Stimulated activated CD8-positive, alpha-beta memory T cell treated with anti-CD3 and anti-CD28 coated beads, Interleukin-7, amount 100 ng/mL, for 4 hours (primary cell): Measurements from ENCODE around the gene PRKG1.

Experiments
- DNase-seq, 2 donors: peaks; one replicate each; pipeline ENCODE4 v3.0.0-alpha.2; 2020; ENCODE audit warnings: low read depth in 2 of 2

Gene PRKG1

DNA sequence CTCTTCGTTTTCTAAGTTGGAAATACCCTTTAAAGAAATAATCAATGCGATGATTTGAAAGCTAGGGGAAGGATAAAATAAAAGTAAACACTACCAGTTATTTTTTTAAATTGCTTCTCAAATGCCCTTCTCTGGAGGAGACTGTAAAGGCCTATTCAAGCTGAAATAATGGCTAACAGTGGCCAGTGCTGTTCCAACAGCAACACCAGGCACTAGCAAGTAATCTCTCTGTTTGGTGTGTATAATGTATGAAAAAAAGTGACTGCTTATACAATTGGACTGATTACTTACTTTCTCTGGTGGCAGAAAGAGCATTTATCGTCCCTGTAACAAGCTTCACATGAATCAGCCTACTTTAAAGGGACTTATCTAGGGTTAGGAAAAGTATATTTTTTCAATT lies 522.4 kb downstream of the PRKG1 start:
- DNase-seq = no peak

DNA sequence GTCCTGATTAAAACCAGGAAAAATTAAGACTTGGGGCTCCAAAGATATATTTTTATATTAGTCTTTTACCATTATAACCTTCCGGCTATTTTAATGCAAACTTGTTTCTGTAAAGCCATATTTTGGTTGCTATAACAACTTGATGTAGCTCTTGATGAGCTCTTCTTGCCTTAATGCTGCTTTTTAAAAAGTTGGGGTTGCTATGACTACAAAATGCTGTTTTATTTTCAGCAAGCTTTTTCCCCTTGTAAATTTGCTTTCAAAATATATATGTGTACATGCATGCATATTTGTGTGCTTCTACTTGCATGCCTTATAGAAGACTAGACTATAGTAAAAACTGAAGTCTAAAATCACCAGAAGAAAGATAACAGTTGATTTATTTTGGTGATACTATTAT lies 525.4 kb downstream of the PRKG1 start:
- DNase-seq = no peak

DNA sequence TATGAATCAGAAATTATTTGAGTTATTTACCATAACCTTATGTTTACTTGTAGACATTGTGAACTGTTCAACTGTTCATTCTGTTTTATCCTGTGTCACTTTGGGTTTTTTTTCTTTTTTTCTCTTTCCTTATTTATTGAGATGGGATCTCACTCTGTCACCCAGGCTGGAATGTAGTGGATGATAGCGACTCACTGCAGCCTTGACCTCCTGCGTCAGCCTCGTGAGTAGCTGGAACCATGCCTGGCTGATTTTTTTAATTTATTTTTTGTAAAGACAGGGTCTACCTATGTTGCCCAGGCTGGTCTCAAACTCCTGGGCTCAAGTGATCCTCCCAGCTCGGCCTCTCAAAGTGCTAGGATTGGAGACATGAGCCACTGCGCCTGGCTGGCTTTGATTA lies 528.0 kb downstream of the PRKG1 start:
- no peak for DNase-seq

DNA sequence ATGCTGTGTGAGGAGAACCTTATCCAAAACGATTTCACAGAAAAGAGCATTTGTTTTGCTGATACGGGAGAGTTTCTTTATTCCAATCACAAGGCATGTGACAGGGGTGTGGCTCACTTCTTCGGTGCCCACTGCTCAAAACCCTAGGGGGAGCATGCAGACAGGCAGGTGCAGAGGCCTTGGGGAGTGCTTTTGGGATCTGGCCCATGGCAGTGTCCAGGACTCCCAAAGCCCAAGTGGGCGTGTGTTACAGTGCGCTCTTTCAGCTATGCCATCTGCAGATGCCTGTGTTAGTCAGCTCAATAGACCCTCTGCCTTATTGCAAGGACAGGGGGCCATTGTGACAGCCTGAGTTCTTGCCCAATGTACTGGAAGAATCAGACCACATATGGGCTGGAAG lies 530.3 kb downstream of the PRKG1 start:
- DNase-seq = no peak

DNA sequence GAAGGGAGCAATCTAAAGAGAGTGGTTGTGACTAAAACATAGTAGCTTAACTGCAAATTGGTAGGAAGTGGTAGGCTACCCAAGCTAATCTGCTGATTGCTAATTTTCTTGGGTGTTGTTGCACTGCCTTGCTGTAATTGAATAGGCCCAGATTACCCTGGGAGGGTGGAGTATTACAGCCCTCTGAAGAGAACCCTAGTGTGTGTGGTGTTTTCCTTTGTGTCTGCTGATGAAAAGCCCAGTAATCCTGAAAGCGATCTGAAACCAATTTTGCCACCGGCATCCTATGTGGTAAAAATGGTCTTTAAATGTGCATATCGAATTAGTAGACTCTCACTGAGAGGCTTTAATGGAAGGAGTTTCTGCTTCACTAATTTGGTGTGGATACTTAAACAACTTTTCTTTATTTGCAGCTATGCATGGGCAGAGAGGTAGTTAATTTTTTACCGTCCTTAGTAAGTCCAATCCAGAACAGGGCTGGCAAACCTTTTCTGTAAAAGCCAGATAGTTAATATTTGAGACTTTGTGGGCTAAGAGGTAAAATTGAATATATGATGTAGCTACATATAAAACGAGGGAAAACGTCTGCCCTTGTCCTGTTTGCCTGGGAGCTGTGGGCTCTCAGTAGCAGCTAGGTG lies 532.7 kb downstream of the PRKG1 start:
- DNase-seq = no peak

DNA sequence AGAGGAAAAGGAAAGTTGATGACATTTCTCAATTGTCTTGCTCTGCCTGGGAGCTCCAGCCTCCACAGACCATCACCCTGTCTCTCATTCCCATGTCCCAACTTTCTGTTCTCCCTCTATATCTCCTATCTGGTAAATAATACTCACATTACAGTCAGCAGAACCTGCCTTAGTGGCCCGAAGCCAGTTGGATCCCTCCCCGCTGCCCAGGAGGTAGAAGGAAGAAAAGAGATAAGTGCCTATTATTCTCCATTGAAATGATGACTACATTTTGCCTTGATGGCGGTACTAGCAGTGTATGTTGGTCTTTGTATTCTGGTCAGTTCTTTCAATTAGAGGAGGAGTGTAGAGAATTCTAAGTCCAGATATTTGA lies 533.2 kb downstream of the PRKG1 start:
- no peak for DNase-seq

DNA sequence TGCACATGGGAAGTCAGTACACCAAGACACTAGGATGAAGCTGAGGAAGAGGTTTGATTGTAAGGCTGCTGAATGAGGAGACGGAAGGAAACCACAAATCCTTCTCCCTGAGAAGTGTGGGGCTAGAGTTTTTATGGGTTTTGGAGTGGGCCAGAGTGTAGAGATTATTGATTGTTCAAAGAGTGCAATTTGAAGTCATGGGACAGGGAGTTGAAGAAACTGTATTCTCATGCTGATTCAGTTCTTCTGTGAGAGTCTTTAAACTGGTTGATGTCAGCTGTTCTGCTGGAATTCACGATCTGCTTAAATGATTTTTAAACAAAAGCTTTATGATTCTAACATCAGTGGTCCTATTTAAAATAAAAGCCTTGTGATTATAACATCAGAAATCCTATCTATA lies 533.9 kb downstream of the PRKG1 start:
- no peak for DNase-seq

DNA sequence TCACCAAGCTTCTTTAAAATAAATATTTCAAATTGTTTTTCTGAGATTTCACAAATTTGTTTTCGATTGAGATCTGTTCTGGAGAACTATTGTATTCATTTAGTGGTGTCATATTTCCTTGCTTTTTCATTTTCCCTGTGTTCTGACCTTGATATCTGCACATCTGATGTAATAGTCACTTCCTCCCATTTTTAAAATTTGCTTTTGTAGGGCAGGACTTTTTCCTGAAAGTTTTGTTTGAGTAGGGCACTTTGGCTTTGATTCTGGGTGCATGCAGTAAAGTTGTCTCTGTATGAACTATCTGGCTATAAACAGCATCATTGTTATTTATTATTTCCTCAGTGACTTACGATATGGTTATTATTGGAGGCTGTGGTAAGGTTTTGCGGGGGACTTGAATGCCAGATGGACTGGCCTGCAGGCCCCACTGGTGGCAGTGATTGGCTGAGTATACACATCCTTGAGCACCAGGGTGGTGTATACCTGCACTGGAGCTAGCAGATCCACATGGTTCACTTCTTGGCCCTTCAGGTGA lies 541.5 kb downstream of the PRKG1 start:
- DNase-seq = no peak

DNA sequence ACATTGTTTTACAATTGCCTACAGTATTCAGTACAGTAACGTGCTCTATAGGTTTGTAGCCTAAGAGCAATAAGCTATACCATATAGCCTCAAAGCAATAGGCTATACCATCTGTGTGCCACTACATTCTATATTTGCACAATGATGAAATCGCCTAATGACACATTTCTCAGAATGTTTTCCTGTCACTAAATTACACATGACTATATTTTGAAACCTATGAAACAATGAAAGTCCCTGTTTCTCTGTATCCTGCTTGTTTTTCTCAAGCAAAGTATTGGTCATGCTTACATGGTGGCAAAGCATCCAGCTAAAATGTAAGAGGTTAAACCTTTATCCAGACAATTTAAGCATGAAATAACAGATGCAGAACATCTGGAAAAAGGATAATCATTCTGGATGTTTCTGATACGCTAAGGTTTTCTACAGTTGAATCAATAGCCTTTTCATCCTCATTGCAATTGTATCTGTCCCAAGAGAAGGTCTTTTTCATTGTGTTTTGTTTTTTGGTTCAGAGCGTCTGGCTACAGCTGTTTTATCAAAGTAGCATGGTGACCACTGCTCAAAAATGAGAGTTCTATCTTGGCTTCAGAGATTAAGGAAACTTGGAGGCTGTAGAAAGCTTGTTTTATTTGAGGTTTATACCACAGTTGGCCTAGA lies 543.4 kb downstream of the PRKG1 start:
- DNase-seq = no peak

DNA sequence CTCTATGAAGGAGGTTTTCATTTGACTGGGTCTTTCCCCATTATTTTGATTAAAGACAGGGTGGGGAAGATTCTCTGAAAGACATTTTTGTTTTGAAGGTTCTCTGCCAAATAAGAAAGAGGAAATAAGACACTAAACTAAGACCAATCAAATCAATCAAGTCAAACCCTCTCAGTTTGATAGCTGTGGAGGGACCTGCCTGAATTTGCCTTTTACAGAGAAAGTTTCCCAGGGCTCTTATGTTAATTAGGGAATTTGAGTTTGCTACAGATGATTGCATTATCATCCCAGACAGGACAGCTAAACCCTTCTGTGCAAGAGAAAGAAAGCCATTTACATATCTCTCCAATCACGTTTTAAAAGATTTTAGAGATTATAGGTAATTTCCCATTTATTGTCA lies 545.1 kb downstream of the PRKG1 start:
- DNase-seq = no peak

DNA sequence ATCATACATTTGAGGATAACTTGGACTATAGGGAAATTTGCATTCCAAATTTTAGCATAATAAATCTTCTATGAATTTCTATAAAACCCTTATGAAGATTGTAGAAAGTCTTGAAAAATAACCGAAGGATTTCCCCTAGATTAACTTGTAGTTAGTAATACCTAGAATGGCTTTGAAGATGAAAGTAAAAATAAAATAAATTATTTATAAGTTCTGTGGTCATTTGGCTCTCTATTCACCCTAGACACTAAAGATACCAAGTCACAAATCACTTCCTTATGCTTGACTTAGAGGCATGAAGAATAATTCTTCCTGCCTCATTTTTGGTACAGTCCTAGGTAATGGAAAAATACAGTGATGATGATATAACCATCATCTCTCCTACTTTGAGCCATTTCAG lies 545.8 kb downstream of the PRKG1 start:
- no peak for DNase-seq

DNA sequence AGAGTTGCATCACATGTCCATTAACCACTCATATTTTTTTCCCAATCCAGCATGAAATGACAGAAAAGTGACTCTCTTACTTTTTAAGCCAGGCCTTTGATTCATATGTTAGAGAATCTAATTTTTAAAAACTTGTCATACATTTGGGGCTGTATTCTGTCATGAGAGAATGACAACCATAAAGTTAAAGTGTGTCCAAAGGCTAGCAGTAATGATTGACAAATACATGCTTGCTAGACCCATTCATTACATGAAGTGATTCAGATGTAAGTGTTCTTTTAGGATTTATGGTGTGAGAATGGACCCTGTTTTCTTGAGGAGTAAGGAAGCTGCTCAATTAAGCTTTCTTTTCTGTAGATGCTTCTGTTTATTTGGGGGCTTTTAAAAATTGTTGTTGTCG lies 549.7 kb downstream of the PRKG1 start:
- no peak for DNase-seq

DNA sequence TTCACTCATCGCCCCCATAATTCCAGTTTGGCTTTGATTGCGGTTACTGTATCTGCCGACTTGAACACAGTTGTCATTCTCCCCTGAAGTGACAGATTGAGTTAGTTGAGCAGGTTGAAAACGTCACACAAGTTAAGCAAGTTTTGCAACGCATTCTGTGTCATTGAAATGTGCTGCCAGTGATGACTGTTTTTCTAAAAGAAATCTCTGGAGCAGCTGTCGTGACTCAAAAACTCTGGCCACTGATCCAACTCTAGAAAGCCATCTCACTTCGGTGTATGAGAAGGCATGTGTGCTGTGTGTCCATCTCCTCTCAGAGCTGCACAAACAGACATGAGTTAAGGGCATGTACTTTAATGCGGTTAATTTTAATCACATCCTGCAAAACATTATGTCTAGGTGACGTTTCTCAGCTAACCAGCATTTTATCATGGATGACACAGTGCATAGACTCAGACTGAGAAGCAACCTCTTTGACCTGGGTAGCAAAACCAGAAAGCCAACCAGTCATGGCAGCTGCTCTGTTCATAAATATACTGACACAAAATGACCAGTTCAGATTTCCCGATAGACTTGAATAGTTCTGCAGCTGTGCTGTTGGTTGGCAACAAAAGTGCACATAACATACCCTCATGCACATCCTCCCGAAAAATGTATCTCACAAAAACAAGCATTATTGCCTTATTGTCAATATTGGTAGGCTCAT lies 555.8 kb downstream of the PRKG1 start:
- DNase-seq = no peak

DNA sequence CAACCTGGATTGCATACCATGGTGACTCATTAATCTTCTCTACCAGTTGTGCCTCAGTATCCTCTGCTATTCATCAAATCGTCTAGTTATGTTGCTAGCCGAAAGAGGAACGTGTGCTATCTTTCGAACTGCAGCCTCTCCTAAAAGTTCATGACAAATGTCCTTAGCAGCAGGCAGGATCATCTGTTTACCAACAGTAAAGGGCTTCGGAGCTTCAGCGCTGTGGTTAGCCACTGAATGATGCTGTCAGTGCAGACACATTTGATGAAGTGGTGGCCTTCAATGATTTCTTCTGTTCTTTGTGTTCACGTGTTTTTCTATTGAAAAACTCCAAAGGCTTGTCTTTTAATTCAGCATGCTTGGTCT lies 556.3 kb downstream of the PRKG1 start:
- no peak for DNase-seq

DNA sequence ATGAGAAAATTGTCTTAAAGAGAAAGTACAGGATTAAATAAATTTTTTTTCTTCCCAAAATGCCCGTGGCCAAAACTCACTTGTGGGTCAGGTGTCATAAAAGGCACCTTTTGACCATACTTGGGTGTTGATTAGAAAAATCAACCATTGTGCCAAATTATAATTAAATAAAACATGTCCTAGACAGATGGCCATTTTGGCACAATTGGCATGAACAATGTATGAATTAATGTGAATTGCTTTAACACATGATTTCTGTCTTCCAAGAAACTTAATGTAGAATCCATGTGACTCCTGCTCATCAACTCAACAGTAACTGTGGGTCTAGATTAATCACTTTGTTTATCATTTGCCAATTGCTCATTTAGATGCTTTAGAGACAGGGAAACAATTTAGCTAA lies 561.1 kb downstream of the PRKG1 start:
- DNase-seq = no peak

DNA sequence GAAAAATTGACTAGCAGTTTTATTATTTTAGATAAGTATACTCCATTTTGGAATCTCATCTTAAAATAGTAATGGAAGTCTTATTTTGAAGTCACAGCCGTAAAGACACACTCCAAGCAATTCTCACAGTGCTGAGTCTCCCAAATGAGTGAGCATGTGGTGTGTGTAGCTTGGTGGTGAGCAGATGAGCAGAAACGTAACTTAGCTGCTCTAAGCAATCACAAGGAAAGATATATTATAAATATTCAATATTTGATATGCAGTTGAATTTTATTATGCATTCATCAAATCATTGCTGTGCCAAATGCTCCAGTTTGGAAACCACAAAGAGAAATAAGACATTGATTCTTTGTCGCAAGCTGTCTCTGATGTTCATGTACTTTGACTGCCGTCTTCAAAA lies 563.9 kb downstream of the PRKG1 start:
- DNase-seq = no peak

DNA sequence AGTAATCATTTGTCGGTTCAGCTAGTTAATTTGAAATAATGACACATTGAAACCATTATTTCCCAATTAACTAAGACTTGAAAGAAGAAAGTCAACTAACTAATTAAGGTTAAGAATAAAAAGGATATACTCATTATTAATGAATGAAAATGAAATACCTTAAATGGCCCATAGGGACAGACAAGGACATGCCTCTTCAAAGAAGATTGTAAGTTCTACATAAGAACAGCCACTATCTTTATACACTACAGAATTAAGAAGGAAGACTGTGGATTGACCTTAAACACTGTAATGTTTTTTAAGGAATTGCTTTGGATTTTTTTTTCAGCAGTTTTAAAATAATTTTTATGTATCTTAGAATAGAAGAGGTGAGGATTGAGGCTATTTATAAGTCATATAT lies 564.5 kb downstream of the PRKG1 start:
- no peak for DNase-seq

DNA sequence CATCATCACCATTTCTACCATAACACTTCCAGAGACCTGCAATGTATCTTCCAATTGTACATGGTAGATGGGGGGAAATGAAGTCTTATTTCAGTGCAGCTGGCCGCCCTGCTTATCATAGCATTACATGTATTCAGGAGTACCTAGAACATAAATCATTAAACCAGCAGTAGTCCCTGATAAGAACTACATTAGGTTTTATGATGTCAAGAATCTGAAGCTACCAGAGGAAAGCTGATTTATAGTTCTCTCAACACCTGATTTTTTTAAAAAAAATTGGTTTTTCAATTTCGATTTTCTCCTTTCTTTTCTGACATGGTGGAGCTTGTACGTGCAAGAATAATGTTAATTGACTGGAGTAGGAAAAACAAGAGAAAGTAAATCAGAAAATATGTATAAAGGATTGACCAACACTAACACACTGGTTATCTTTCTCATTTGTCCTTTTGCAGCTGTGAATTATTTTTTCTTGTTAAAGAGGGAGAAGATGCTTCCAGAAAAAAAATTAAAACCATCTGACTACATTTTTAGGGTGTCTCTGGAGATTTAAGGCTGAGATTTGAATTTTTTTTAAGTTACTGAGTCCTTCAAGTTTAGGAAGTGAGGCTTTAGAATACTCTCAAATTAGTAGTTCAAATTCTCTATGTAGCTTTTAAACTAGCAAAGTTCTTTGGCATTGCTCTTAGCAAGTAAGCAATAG lies 566.0 kb downstream of the PRKG1 start:
- DNase-seq = no peak

DNA sequence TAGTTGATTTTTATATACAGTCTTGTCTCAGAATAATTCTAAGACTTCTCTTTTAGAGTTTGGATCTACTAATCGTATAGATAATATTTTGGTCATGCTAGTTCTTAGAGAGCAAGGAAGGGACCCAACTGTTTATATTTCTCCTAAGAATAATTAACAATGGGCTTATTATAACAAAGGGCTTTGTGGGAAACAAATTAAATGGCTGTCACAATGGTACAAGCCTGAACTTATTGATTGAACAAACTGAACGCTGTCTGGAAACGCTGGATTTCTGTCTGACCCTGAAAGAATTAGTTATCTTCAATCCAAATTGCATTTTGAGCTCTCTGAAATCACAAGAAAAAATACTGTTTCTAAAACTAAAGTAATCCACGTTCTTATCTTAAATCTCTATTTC lies 568.3 kb downstream of the PRKG1 start:
- DNase-seq = no peak

DNA sequence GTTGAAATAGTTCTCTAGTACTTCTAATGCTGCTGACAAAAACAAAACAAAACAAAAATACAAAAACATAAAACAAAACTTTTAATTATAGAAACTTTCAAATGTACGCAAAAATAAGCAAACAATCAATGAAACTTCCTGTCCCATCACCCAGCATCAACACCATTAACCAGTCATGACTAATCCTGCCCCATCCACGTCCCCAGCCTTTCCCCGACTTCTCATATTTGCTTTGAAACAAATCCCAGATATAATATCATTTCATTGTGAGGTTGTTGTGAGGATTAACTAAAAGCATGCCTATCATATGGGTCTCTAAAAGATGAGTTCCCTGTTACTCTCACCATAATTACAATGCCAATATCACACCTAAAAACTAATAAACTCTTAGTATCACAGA lies 569.4 kb downstream of the PRKG1 start:
- DNase-seq = no peak

DNA sequence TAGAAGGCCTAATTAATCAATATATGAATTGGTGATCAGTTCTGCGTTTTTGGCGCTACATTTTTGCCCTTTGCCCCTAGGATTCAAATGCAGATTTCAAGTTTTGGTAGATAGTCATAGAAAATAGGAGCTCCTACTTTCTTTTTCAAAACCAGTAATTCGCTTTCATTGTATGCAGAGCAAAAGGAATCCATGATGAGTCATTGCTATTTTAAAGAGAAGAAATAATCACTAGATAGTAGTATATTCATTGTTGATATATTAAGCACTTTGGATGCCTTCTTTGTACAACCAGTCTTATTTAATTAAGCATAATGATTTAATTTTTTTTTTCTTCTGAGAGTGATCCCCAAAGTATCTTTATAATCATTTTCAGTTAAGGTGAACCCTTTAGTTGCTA lies 574.8 kb downstream of the PRKG1 start:
- DNase-seq = no peak

DNA sequence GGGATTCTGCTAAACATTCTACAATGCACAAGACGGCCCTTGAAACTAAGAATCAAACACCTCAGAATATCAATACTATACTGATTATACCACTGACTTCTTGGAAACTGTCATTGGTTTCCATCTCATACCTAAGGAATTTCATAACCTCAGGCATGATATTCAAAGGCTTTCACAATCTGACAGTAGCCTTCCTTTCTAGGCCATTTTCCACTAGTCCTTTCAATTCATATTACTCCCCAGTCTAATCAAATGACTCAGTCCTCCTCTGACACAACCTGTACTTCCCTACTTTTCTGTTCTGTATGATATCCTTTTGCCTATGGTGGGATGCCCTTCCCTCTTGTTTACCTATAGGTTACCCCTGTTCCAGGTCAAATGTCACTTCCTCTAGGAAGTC lies 576.8 kb downstream of the PRKG1 start:
- no peak for DNase-seq

DNA sequence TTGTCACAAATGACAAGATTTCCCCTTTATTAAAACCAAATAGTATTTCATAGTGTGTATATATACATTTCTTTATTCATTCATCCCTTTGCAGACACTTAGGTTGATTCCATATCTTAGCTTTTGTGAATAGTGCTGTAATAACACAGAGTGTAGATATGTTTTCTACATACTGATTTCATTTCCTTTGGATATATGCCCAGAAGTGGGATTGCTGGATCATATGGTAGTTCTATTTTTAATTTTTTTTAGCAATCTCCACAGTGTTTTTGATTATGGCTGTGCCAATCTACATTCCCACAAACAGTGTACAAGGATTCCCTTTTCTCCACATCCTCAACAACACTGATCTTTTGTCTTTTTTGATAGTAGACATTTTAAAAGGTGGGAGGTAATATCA lies 578.7 kb downstream of the PRKG1 start:
- DNase-seq = no peak
